GM18858 (cell line): ENCODE results near the gene PXN.
"Not testable (repeated sequence)": the region's sequence is repeated elsewhere in the genome, so short reads cannot be mapped to it uniquely, and the experiment has no call there.

Experiments
- ATAC-seq: cut with Tn5 transposase; IDR thresholded peaks from one replicate; pipeline ENCODE4 v1.9.1; 2021; ENCODE audit not compliant: unreplicated experiment

The PXN gene

DNA sequence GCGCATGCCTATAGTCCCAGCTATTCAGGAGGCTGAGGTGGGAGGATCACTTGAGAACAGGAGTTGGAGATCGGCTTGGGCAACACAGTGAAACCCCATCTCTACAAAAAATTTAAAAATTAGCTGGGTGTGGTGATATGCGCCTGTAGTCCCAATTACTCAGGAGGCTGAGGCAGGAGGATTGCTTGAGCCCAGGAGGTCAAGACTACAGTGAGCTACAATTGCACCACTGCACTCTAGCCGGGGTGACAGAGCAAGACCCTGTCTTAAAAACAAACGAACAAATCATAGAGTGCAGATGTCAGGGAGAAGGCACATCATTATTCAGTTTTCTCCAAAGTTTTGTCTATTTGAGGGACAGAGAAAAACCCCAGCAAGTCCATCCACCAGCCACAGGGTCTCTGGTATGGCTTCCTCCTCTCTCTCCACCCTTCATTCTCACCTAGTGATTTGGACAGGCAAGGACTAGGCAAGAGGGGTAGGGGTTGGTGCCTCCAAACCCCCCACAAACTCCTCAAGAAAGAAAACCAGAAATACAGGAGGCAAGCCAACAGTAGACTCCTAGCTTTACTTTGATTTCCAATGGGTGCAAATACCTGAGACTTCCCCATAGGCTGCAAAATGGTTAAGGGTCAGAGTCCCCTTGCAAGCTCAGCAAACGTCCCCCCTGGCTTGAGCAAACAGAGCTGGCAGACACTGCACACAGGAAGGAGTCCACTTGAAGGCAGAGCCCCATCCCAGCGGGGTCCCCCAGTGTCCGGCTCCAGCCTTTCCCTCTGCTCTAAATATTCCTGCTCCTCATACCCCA, 38.1 kb downstream of the PXN start:
- no peak for ATAC-seq

DNA sequence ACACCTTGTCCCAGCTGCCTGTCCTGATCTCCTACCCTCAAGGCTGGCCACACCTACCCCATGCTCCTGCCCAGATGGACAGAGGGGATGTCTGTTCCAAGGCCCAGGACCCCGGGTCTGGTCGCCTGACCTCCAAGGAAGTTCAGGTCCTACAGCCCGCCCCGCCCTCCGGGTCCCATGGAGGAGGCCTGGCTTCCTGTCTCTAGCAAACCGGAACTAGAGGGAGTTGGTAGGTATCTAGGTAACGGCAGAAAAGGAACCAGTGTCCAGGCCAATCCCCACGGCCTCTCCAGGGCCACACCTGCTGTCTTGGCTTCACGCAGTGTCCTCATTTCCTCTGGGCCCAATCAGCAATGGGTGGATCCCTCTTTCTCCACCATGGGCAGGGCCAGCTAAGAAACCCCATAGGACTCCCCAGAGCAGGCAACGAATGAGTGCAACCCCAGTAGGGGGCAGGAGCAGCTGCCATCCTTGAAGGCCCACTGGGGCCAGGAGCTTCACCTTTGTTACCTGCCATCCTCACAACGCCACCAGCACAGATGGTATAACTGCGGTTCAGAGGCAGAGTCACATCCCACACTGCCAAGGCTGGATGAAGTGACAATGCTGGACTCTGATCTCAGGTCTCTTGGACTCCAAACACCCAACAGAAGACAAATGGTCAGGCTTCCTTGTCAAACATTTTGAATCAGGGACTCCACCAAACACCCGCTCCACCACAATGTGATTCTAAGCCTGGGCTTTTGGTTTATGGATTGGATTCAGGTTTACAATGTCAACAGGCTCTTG, 39.5 kb downstream of the PXN start:
- no peak for ATAC-seq

DNA sequence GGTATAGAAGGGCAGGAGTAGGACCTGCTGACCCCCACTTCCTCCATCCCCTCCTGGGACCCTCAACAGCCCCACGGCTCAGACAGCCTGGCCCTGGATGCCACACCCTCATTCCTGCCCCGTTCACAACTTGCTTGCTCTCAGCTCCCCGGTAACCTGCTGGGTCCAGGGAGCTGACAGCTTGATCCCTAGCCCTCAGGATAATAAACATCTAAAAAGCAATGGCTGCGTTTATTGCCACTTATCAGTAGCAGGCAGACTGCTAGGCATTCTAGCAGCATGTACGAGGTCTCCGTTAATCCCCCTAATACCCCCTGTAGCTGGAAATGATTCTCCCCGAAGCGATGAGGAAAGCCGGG, 40.4 kb downstream of the PXN start:
- no peak for ATAC-seq

DNA sequence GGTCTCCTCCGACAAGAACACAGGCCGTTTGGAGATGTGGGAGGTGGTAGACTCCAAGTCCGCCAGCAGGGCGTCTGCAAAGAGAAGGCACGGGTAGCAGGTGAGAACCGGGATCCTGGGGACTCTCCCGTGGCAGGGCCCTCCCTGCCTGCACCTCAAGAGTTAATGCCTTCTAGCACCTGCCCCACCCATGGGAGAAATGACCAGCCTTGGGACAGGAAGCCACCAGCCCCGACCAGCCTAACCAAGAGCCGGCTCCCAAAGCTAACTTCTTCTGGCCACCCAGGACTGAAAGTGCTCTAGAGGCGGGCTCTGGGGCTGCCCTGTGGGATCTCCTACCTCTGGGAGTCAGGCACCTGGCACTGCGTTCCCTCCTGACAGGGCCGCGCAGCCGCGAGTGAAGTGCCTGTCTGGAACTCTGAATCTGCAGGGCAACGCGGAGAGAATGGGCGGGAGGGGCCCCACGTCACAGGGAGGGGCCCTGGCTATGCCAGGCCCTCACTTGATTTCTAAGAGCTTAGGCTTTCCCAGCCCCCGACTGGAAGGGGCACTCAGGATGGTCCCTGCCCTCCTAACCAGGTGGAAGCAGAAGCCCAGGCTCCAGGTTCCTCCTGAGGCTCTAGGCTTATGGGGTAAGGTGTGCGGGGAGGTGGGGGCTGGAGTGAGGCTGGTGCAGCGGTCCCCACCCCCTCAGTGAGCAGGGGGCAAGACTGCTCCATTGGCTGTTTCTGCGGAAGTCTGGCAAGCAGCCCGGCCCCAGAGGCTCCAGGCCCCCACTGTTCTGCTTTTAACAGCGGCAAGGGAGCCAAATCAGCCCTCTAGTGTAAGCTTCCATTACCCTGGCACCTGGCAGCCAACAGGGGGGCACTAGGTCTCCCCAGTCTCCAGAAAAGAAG, 41.0 kb downstream of the PXN start:
- ATAC-seq = no peak

DNA sequence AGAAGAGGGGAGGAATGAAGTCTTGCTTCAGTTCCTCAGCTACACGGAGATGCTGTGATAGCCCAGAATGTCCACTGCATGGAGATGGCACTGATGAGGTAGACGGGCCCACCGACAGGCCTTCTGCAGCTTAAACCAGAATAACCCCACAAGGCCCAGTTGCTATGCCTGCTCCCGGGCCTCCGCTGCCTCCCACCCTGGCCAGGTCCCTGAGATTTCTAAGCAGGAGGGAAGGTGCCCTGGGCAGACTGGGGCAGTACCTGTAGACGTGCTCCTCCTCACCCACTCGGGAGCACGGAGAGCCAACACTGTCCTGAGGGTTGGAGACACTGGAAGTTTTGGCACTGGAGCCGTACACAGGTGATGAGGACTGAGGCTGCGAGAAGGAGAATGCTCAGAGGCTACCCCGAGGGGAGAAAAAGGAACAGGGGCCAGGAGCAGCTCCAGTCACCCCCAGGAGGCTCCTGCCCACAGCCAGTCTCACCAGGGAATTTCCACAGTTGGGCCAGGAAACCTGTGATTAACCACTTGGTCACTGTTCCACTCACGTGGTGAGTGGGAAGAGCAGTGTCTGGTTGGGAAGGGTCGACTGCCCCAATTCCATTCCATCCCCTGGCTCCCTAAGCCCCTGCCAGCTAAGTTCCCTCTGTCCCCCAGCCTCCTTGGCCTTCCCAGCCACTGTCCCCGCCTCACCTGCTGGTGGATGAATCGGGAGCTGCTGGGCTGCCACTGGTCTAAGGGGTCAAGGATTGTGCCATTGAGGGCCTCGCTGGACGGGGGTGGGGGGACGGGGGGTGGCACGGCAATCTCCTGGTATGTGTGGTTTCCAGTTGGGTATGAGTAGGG, 41.8 kb downstream of the PXN start:
- ATAC-seq = no peak

DNA sequence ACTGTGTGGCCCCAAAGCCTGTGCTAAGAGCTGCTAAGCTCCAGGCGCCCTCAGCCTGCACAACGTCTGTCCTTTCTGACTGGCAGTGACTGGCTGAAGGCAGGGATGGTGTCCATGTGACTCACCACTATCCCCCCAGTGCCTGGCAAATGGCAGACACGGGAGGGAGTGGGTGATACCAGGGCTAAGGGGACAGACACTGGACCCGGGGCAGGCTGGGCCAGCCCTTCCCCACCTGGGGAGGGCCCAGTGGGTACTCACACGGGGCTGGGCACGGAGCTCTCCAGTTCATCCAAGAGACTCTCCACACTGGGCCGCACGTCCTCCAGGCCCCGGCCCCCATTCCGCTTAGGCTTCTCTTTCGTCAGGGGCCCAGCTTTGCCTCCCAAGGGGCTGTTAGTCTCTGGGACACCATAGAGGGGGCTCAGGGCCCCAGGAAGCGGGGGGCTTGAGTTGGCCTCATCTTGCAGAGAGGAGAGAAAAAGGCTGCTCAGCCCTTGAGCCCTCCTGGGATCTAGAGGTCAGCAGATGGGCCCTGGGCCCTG, 43.2 kb downstream of the PXN start:
- ATAC-seq = no peak

DNA sequence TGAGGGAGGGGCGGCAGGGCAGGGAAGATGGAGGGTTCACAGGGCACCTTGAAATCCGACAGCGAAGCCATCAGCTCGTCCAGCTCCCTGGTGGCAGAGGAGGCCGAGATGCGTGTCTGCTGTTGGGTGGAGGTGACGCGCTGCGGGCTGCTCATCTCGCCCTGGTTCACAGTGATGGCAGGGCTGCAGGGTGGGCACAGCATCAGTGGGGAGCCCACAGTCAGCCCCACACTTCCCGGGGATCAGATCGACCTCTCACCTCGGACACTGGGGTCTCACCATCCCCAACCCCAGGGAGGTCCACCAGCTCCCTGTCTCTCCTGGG, 44.0 kb downstream of the PXN start:
- no peak for ATAC-seq

DNA sequence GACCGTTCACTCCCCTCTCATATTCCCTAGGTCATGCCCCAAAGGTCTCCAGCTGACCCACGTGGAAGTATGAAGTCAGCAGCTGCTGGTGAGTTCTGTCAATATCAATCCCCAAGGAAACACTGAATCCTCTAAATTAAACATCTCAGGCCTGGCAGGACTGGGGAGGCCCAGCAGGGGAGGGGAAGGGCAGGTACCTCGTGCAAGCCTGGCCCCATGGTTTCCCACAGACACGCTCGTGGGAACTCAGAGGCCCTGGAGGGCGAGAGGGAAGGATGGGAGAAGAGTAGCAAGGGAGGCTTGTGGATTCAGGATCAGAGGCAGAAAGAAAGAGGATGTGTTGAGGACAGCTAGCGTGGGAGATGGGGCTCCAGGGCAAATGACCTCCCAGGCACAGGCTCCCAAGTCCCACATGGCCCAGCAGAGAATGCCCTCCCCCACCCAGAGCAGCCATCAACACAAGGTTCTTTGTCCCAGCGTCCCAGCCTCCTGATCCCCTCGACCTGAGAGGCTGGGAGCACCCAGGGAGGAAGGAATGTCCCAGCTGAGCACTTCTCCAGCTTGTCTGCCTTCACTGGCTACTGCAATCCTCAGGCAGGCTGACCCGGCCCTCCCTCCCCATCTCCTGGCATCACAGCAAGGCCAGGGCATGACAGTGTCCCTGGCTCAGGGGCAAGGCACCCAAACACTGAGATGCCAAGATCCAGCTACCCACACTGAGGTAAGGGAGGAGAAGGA, 44.5 kb downstream of the PXN start:
- no peak for ATAC-seq

DNA sequence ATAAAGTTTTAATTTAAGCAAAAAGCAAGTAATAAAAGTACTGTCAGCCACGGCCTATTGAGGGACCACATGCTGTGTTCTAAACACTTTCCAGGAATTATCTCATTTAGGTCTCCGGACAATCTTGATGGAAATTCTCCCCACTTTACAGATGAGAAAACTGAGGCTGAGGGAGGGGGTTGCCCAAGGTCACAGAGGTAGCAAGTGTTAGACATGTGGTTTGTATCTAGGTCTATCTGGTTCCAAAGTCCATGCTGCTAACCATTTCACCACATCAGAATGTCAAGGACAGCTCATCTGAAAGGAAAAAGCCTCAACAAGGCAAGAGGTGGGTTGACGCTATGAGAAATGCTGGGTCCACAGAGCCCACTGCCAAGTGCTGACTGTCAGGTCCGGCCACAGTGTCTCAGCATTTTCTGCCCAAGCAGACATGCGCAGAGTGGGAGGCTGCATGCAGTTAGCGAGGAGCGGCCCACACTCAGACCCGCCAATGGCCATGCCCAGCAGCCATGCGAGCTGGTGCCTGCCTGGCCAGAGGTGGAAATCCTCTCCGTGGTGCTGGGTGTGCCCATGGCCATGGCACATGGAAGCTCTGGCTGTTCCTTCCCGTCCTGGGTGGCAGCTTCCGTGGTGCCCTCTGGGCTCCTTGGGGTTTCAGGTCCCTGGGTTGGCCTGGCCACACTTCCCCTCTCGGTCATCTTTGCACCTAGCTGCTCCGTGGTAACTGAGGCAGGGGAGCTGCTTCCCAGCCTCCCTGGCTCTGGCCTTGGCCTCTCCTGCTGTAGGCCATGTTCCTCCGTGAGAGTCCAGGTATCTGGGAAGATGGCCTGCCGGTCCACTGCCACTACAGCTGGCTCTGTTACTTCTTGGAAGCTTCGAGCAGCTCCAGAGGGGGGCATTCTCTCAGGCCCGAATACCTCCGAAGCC, 46.6 kb downstream of the PXN start:
- no peak for ATAC-seq

DNA sequence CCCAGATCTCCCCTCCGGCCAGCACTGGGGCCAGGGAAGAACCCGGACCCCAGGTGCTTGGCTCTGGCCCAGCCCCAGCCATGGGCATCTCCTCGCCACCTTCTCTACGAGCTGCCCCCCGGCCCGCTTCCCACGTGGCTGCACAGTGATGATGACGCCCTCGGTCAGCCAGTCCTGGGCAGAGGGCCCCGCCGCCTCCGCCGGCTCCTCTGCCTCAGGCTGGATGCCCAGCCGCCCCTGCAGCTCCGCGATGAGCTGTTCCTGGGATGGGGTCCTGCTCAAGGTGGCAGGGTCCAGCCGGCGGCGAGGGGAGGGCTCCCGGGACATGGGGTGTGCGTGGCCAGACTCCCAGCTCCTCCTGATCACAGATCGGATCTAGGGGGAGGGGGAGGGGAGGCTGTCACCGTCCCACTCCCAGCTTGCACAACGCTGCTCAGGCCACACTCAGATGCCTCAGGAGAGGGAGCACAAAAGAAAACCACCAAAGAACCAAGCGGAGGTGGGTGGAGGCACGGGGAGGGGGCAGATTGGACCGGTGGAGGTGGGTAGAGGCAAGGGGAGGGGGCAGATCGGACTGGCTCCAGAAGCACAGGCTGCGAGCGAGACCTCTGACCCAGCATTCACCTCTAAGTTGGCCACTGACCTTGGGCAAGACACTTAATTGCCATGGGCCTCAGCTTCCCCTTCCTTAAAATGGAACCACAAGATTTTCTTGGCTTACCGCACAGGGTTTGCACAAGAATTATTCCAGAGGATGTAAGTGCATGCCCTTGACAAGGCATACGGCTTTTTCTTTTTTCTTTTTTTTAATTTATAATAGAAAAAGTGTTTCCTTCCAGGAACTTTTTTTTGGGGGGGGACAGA, 48.6 kb downstream of the PXN start:
- no peak for ATAC-seq

DNA sequence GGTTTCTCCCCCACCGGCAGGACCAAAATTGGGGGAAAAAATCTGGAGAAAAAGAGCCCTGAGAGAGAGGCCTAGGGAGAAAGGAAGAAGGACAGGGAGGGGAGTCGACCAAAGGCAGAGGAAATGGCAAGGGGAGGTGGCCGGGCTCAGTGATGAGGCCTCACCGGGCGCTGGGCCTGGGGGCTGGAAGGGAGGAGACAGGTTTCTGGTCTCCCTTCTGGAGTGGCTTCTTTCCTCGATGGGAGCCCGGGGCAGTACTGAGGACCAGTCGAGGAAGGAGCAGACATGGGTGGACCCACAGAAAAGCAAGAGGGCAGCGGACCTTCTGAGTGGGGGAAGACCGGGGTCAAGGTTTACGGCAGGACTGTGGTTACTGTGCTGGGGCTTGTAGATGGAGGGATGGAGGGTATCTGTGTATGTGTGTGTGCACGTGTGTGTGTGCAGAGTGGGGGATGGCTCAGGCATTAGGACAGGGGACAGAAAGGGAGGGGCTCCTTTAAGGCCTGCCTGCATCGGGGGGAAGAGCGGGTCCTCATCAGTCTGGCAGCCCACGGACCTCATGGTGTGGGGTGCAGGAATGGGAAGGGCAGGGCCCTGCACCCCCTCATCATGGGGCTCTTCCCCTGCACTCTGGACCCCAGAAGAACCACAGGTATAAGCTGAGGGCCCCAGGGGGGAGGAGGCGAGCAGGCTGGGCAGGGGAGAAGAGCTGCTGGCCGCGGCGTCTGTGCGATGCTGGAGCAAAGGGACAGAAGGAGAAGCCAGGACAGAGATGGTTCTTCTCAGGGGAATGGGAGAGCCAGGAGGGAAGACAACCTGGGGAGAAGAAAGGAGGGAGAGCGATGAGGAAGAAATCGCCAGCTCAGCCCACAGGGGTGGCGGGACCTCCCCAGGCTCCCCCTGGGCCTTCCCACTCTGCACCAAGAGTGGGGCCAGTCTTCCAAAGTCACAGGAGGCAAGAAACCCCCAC, 49.5 kb downstream of the PXN start:
- ATAC-seq = no peak

DNA sequence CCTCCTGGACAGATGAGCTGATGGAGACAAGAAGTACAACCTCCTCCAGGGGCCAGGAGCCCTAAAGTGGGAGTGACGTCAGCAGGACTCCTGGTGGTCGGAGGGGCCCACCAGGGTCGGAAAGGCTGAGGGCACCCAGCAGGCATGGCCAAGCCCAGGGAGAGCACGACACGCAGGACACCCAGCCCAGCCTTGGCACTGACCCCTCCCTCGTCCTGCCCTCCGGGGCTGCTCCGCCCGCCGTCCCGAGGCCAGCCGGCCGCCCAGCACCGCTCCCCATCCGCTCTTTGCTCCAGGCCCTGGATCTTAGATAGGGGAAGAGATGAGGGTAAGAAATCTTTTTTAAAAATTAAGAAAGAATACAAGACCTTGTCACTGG, 50.2 kb downstream of the PXN start:
- no peak for ATAC-seq

DNA sequence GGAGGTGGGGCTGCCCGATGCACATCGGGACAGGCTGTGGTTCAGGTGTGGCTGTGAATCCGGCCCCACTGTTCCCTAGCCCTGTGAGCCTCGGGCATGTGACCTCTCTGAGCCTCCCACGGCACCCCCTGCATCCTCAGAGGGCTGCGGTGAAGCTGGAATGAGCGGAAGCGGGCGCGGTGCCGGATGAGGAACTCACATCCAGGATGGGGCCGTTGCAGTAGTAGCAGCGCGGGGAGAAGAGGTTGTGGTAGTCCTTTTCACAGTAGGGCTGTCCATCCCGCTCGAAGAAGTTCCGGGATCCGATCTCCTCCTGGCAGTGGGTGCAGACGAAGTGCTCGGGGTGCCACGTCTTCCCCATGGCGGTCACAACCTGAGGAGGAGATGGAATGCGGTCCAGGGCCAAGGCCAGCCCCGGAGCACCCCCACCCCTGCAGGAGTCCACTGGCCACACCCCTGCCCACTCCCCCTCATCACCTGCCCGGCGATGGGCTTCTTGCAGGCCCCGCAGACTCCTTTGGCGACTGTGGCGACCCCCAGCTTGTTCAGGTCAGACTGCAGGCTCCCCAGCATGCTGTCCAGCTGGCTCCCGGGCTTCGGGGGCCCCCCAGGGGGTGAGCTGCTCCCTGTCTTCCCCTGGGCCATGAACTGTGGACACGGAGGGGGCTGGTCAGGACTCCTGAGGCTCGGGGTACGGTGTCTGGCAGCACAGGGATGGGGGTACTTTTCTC, 50.7 kb downstream of the PXN start:
- no peak for ATAC-seq

DNA sequence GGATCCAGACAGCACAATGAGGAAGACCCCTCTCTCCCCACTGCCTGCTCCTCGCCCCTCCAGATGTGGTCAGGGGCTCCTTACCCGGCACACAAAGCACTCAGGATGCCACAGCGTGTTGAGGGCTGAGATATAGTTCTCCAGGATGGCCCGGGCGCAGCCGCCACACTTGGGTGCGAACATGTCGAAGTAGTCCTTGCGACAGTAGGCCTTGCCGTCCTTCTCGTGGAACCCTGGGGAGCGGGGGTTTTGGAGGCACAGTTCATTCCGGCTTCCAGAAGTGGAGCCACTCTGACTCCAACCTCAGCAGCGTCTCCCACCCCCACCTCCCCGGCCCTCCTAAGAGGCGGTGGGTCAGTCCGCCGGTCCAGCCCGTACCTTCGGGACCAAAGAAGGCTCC, 51.8 kb downstream of the PXN start:
- ATAC-seq = no peak

DNA sequence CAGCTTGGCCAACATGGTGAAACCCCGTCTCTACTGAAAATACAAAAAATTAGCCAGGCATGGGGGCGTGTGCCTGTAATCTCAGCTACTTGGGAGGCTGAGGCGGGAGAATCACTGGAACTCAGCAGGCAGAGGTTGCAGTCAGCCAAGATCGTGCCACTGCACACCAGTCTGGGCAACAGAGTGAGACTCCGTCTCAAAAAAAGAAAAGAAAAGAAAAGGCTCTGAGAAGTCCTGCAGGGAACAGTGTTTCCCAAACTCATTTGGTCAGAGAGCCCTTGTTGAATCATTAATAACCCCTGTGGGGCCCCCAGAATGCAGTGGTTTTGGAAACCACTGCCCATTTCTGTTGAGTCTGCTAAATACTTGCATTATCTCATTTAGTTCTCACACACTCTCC, 52.3 kb downstream of the PXN start:
- not testable (repeated sequence) for ATAC-seq

DNA sequence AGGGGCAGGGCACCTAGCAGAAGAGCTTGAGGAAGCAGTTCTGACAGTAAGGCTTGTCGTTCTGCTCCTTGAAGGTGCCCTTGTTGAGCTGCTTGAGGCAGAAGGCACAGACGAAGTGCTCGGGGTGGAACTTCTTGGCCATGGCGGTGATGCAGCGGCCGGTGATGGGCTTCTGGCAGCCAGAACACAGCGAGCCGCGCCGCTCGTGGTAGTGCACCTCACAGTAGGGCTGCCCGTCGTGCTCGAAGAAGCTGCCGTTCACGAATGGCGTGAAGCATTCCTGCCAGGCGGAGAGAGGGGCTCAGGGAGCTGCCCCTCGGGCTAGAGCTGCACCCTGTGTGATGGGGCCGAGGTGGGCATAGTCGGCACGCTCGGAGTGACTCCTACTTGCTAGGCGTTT, 53.2 kb downstream of the PXN start:
- ATAC-seq = no peak
